Measurements from ENCODE around the gene SNX20. TPM values are rescaled to one million over a fixed set of nuclear protein-coding genes. Genes with fewer than 3 reads are reported as not detected.

SNX20 gene
- polyA plus RNA-seq, 4 donors, result 0.60 to 0.82 (median 0.68) TPM

- DNase-seq (ENCODE audit: low read depth in 4 of 4, low spot score in 2 of 4), result no peak
Observed at GRCh38 chr16:50638816-50639670, 42.1 kb downstream of the SNX20 start.

GRCh38 chr16:50637716-50638602 is 43.2 kb downstream of the SNX20 start:
- no peak for DNase-seq (ENCODE audit: low read depth in 4 of 4, low spot score in 2 of 4)

- DNase-seq (ENCODE audit: low read depth in 4 of 4, low spot score in 2 of 4), result no peak
Observed at GRCh38 chr16:50636753-50637374, 44.2 kb downstream of the SNX20 start.

- DNase-seq (ENCODE audit: low read depth in 4 of 4, low spot score in 2 of 4), result no peak
Observed at GRCh38 chr16:50635505-50636392, 45.4 kb downstream of the SNX20 start.

GRCh38 chr16:50634947-50635346 is 46.2 kb downstream of the SNX20 start:
- DNase-seq (ENCODE audit: low read depth in 4 of 4, low spot score in 2 of 4), result no peak

GRCh38 chr16:50634090-50634489 is 47.0 kb downstream of the SNX20 start:
- DNase-seq (ENCODE audit: low read depth in 4 of 4, low spot score in 2 of 4), result no peak

GRCh38 chr16:50632927-50633800 is 47.9 kb downstream of the SNX20 start:
- no peak for DNase-seq (ENCODE audit: low read depth in 4 of 4, low spot score in 2 of 4)

GRCh38 chr16:50631985-50632576 is 49.0 kb downstream of the SNX20 start:
- no peak for DNase-seq (ENCODE audit: low read depth in 4 of 4, low spot score in 2 of 4)

- DNase-seq (ENCODE audit: low read depth in 4 of 4, low spot score in 2 of 4), result no peak
Observed at GRCh38 chr16:50631249-50631984, 49.7 kb downstream of the SNX20 start.

- DNase-seq (ENCODE audit: low read depth in 4 of 4, low spot score in 2 of 4), result no peak
Observed at GRCh38 chr16:50630394-50631020, 50.6 kb downstream of the SNX20 start.

GRCh38 chr16:50629334-50629733 is 51.8 kb downstream of the SNX20 start:
- DNase-seq (ENCODE audit: low read depth in 4 of 4, low spot score in 2 of 4), result no peak

- DNase-seq (ENCODE audit: low read depth in 4 of 4, low spot score in 2 of 4), result no peak
Observed at GRCh38 chr16:50628156-50628802, 52.8 kb downstream of the SNX20 start.

- DNase-seq (ENCODE audit: low read depth in 4 of 4, low spot score in 2 of 4), result no peak
Observed at GRCh38 chr16:50627419-50627818, 53.7 kb downstream of the SNX20 start.

- no peak for DNase-seq (ENCODE audit: low read depth in 4 of 4, low spot score in 2 of 4)
Observed at GRCh38 chr16:50626868-50627267, 54.2 kb downstream of the SNX20 start.

- DNase-seq (ENCODE audit: low read depth in 4 of 4, low spot score in 2 of 4), result no peak
Observed at GRCh38 chr16:50625374-50625773, 55.7 kb downstream of the SNX20 start.

GRCh38 chr16:50624449-50624970 is 56.6 kb downstream of the SNX20 start:
- DNase-seq (ENCODE audit: low read depth in 4 of 4, low spot score in 2 of 4), result no peak
